GM18502 (cell line): ENCODE results near the gene LRRC42.
"Not testable (repeated sequence)": the region's sequence is repeated elsewhere in the genome, so short reads cannot be mapped to it uniquely, and the experiment has no call there.

Experiments
- ATAC-seq: cut with Tn5 transposase; IDR thresholded peaks from one replicate; pipeline ENCODE4 v1.9.1; 2021; ENCODE audit warnings: mild to moderate bottlenecking; ENCODE audit not compliant: unreplicated experiment, poor library complexity

The LRRC42 gene

DNA sequence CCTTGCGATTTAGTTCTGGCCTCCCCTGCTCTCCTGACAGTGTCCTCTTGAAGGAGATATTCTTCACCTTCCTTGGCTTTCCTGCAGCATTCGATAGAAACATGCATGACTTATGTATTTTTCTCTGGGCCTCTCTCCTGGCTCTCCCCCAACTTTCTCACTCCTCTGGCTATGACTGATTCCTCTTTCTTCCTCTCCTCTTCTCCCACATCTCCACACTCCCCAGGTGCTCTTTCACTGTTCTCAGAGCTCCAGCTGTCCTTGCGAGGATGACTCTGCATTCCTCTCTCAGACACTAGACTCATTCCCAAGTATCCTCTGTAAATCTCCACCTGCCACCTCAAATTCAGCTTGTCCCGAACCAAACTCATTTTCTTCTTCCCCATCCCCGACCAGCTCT, 18.0 kb downstream of the LRRC42 start:
- no peak for ATAC-seq

DNA sequence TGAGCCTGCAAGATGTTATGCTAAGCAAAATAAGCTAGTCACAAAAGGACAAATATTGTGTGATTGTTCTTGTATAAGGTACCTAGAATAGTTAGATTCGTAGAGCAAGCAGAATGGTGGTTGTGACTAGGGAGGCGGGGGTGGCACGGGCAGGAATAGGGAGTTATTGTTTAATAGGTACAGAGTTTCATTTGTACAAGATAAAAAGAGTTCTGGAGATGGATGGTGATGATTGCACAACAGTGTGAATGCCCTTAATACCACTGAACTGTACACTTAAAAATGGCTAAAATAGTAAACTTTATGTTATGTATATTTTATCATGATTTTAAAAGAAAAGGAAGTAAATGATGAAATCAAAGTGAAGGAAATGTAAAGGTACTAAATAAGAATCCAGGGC, 20.6 kb downstream of the LRRC42 start:
- no peak for ATAC-seq

DNA sequence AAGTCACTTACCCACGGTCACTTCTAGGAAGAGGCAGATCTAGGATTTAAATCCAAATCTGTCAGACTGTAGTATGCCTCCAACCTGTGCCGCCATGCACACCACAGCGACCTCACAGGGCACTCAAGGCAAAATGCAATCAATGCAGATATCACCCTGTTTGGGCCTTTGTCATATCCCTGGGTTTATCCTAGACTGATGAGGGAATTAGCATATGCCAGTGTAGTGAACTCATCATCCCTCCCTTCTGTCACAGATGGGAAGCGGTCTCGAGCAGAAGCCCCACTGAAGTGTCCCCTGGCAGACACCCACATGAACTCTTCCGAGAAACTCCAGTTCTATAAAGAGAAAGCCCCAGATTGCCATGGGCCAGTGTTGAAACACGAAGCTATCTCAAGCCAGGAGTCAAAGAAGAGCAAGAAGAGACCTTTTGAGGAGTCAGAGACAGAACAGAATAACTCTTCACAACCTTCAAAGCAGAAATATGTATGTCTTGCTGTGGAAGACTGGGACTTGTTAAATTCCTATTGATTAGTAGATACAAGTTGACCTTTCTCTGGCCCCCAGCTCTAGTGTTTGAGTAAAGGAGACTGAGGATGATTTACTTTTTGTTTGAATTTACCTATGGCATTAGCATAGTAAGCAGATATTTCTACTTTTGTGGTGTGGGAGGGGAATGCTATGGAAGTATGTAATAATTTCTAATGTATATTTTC, 21.4 kb downstream of the LRRC42 start:
- ATAC-seq, result no peak

DNA sequence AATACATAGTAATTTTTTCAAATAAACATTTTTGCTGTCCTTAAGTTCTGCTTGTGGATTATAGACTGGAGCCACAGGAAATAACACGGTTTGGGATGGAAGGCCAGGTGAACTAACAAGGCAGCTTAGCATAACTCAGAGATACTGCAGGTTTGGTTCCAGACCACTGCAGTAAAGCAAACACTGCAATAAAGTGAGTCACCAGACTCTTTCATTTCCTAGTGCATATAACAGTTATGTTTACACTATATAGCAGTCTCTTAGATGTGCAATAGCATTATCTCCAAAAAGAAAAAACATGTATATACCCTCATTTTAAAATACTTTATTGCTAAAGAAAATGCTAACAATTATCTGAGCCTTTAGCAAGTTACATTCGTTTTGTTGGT, 22.0 kb downstream of the LRRC42 start:
- no peak for ATAC-seq

DNA sequence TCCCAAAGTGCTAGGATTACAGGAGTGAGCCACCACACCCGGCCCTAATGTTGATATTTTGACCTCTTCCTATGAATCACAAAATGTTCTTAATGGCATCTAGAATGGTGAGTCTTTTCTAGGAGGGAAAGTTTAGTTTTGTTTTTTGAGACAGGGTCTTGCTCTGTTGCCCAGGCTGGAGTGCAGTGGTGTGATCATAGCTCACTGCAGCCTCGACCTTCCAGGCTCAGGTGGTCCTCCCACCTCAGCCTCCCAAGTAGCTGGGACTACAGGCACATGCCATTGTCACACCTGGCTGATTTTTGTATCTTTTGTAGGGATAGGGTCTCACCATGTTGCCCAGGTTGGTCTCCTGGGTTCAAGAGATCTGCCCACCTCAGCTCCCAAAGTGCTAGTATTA, 23.2 kb downstream of the LRRC42 start:
- not testable (repeated sequence) for ATAC-seq

DNA sequence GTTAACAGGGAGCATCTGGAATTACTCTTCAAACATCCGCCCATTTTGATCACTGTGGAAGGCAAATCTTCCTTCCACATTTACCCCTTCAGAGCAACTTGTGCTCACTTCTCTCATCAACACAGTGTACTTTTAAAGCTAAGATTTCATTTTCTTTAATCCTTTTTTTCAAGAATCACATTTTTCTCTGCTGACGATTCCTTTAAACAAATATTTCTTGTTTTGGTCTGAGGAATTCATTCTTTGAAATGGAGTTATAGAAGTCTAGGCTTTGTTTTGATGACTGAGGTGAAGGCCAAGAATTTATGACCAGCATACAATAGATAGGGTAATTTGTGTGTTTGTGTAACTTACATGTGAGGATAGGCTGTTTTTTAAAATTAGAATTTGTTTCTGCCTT, 25.6 kb downstream of the LRRC42 start:
- ATAC-seq, result no peak

DNA sequence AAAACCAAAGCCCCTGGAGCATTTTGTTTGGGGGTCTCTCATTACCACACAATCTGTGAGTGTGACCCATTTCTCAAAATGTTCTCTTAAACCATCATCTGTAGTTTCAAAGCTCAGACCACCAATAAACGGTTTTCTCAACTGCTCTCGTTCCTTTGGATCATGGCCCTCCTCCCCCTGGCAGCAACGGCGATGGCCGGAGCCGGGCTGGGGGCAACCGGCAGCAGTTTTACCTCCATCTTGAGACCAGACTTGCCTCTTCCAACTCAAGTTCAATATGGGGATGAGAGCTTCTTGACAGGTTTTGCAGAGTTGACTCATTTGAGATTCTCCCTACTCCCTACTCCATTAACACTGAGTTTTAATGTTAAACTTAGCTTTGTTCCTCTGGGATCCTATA, 29.7 kb downstream of the LRRC42 start:
- no peak for ATAC-seq

DNA sequence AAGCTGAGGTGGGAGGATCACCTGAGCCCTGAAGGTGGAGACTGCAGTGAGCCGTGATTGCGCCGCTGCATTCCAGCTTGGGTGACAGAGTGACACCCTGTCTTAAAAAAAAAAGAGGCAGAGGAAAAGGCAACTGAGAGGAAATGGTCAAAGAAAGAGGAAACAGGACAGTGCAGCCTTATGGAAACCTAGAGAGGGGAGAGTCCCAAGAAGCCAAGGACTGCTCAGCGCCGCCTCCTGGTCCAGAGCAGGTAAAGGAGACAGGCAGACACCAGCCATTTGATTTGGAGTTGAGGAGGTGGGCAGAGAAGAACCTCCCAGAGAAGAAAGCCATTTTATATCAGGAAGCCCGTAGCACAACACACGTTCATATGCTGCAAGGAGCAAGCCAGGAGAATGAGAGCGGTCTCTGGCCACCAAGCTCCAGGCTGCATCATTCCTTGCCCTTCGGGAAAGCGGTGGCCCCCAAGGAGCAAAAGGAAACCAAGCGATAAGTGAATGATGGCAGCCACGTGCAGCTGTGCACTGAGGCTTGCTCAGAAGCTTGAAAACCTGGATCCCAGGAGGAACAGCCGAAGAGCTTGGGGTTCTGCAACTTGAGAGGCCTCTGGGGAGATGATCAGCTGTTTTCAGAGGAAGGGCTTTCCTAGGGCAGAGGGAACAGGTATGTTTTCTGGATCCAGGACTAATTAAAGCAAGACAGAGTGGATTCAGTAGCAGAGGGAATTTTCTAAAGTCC, 33.7 kb downstream of the LRRC42 start:
- no peak for ATAC-seq

DNA sequence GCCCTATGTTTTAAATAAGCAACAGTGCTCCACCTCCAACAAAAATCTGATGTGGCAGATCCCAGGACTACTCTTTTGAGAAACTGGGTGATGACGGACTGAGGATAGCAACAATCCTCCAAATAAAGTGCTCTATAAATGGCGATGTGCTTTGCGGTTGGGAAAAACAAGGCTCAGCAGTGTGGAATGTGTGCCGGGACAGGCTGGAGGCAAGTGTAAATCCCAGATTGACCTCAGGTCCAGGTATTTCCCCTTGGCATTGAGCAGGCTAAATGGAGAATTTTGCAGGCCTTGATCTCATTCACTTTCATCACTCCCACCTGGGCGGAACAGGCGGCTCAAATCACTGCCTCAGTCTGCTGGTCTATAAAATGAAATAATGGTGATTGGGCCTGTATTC, 35.1 kb downstream of the LRRC42 start:
- no peak for ATAC-seq

DNA sequence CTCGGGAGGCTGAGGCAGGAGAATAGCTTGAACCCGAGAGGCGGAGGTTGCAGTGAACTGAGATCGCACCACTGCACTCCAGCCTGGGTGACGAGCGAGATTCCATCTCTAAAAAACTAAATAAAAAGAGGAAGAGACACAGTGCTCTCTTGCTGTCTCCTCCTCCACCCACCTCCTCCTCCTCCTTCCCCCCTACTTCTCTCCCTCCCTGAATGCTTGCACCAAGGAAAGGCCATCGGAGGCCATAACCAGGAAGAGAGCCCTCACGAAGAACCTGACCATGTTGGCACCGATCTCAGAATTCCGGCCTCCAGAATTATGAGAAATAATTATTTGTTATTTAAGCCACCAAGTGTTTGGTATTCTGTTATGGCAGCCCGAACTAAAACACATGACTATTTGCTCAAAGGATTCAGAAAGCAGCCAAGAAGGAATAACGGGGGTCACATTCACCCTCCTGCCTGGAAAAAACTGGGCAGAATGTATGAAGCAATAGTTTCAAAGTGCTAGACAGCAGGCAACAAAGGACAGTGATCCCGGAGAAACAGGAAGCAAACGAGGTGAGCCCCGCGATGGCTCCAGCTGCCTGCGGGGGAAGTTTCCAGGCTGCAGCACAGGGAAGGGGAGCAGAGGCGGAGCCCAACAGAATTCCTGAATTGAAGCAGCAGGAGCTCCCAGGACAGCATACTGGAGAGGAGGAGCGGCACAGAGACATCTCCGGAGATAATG, 36.0 kb downstream of the LRRC42 start:
- no peak for ATAC-seq

DNA sequence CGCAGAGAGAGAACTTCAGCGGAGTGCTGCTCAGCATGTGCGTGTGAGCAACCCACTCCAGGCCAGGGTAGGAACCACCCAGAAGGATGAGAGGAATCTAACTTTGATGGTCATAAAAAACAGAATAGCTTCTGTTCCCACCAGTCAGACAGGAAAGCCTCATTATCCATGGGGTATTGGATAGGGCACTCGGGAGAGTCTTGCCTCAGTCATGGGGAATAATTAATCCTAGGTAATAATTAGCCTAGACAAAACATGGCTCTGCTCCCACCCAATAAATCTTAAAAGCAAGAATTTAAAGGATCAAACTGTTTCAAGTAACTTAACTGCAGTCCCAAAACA, 36.6 kb downstream of the LRRC42 start:
- no peak for ATAC-seq

DNA sequence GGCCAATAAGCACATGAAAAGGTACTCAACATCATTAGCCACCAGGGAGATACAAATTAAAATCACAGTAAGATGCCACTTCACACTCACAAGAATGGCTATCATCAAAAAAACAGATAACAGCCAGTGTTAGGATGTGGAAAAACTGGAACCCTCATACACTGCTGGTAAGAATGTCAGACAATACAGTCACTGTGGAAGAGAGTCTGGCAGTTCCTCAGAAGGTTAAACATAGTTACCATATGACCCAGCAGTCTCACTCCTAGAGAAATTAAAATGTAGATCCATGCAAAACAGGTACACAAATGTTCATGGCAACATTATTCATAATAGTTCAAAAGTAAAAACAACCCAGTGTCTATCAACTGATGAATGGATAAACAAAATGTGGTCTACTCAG, 38.6 kb downstream of the LRRC42 start:
- ATAC-seq, result no peak

DNA sequence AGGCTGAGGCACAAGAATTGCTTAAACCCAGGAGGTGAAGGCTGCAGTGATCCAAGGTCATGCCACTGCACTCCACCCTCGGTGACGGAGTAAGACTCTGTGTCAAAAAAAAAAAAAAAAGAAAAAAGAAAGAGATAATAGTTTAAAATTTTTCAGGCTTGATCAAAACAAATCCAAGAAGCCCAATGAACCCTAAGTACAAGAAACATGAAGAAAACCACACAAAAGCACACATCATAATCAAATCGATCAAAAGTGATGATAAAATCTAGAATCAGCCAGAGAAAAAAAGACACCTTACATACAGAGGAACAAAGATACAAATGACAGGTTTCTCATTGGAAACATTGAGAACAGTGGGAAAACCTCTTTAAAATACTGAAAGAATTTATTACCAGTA, 40.3 kb downstream of the LRRC42 start:
- ATAC-seq, result no peak

DNA sequence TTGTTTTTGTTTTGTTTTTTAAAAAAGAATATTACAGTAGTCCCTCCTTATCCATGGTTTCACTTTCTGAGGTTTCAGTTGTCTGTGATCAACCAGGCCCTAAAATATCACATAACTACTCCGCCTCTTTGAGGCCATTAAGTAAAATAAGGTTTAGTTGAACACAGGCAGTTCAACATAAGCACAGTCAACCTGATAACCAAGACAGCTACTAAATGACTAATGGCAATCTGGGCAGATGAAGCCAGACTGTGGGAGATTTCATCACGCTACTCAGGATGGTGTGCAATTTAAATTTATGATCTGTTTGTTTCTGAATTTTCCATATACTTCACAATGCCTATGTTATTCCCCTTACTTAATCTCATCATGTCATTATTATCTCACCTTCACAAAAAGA, 41.7 kb downstream of the LRRC42 start:
- no peak for ATAC-seq

DNA sequence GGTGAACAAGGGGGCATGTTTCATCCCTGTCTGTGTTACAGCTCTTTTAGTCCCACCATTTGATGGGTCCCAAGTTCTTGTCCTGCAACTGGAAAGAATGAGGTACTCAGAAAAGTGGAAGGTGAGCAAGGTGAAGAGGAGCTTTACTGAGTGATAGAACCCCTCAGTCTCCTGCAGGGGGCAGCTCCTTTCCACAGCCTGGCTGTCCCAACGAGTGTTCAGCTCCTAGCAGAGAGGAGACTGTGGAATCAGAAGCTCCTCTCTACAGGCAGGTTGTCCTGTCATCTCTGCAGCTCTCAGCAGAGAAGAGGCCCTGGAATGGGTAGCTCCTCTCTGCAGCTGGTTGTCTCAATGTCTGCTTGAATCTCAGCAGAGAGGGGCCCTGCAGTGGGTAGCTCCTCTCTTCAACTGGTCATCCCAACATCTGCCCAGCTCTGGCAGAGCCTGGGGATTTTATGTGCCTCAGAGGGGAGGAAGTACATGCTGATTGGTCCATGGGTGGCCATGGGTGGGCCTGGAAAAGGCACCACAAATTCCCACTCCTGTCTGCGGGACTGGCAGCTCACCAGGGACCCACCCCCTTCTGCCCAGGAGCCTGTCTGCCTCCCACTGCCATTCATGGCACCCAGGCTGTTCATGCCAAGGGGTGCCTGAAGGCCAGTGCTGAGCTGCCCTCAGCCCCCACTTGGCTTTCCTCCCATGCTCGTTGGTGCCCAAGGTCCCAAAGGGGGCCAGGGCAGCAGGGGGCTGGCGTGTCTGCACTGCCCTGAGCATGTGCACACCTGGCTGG, 46.1 kb downstream of the LRRC42 start:
- no peak for ATAC-seq

DNA sequence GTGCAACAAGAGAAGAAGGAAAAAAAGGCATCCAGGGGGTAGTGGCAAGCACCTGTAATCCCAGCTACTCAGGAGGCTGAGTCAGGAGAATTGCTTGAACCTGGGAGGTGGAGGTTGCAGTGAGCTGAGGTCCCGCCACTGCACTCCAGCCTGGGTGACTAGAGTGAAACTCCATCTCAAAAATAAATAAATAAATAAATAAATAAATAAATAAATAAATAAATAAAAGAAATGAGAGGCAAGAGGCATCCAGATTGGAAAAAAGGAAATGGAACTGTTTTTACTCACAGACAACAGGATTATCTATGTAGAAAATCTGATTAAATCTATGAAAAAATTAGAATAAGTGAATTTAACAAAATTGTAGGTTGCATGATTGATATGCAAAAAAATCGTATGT, 48.4 kb downstream of the LRRC42 start:
- ATAC-seq, result not testable (repeated sequence)

DNA sequence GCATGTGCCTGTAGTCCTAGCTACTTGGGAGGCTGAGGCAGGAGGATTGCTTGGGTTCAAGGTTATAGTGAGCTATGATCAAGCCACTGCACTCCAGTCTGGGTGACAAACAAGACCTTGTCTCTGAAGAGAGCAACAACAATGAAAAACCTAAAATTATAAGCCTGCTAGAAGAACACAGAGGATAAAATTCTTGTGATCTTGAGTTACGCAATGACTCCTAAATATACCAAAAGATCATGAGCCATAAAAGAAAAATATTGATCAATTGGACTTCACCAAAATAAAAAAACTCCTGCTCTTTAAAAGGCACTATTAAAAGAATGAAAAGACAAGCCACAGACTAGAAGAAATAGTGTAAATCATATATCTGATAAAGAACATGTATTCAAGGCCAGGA, 49.5 kb downstream of the LRRC42 start:
- no peak for ATAC-seq

DNA sequence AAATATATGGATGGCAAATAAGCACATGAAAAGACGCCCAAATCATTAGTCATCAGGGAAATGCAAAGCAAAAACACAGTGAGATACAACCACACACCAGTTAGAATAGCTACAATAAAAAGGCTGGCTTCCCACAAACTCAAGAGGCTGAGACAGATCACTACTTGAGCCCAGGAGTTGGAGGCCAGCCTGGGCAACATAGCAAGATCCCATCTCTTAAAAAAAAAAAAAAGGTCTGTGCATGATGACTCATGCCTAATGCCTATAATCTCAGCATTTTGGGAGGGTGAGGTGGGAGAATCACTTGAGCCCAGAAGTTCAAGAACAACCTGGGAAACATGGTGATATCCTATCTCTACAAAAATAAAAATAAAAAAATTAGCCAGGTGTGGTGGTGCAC, 52.1 kb downstream of the LRRC42 start:
- ATAC-seq, result no peak

DNA sequence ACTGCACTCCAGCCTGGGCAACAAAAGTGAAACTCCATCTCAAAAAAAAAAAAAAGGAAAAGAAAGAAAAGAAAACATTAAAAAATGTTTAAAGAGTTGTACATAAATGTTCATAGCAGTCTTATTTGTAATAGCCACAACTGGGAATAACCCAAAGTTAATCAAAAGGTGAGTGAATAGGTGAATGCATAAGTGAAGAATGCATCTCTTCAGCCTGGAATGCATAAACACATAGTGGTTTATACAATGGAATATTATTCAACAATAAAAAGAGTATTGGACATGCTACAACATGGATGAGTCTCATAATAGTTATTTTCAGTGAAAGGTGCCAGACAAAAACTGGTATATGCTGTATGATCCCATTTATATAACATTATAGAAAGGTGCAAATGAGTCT, 53.8 kb downstream of the LRRC42 start:
- ATAC-seq, result no peak

DNA sequence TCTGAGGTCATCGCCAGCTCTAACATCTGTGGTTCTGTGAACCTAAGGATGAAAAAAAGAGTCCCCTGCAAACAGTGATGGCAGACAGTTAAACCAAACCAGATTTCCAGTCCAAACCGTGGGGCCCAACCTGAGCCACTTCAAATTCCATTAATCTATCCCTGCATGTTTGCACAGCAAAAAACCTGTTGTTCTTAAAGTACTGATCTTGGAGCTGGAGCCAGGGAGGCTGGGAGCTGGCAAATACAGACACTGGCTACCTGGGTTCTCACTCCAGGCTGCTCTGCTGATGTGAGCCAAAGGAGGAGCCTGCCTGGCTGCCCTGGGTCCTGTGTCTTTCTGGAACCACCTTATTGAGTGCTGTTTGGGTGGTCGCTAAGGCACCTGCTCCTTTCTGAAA, 55.4 kb downstream of the LRRC42 start:
- ATAC-seq, result no peak
